ENCODE results near the gene PHLDB3.
"Not testable (repeated sequence)": the region's sequence is repeated elsewhere in the genome, so short reads cannot be mapped to it uniquely, and the experiment has no call there.

Gene PHLDB3

GRCh38 chr19:43450545-43450997 lies 54.0 kb downstream of the PHLDB3 start:
- DNase-seq (ENCODE audit: low spot score), result no peak
- in situ Hi-C loops (cut with MboI; ENCODE audit: low pct_unique_long_range_greater_than_20kb, low sequenced_read_pairs, unreplicated experiment), result no loop called here
- TF ChIP-seq, protein P1, sequence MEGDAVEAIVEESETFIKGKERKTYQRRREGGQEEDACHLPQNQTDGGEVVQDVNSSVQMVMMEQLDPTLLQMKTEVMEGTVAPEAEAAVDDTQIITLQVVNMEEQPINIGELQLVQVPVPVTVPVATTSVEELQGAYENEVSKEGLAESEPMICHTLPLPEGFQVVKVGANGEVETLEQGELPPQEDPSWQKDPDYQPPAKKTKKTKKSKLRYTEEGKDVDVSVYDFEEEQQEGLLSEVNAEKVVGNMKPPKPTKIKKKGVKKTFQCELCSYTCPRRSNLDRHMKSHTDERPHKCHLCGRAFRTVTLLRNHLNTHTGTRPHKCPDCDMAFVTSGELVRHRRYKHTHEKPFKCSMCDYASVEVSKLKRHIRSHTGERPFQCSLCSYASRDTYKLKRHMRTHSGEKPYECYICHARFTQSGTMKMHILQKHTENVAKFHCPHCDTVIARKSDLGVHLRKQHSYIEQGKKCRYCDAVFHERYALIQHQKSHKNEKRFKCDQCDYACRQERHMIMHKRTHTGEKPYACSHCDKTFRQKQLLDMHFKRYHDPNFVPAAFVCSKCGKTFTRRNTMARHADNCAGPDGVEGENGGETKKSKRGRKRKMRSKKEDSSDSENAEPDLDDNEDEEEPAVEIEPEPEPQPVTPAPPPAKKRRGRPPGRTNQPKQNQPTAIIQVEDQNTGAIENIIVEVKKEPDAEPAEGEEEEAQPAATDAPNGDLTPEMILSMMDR (IDR thresholded peaks at IDR 0.05; ENCODE audit: extremely low read depth, insufficient read depth, missing control alignments), result no peak

DNA sequence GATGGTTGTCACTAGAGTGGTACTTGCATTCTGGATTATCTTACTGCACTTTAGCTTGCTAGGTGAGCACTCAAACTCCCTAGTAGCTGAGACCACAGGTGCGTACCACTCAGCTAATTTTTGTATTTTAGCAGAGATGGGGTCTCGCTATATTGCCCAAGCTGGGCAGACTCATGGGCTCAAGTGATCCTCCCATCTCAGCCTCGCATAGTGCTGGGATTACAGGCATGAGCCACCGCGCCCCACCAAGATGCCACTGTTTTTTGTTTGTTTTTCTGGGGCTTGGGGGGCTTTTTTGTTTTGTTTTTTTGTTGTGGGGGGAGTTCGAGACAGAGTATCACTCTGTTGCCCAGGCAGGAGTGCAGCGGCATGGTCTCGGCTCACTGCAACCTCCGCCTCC lies 56.9 kb downstream of the PHLDB3 start:
- DNase-seq (ENCODE audit: low spot score), result no peak
- in situ Hi-C loops (cut with MboI; ENCODE audit: low pct_unique_long_range_greater_than_20kb, low sequenced_read_pairs, unreplicated experiment), result loop anchor here (5.0 kb wide), 1 partner anchor 75 kb away; no protein-coding TSS in a partner anchor
- TF ChIP-seq, protein P1 (IDR thresholded peaks at IDR 0.05; ENCODE audit: extremely low read depth, insufficient read depth, missing control alignments), result no peak

DNA sequence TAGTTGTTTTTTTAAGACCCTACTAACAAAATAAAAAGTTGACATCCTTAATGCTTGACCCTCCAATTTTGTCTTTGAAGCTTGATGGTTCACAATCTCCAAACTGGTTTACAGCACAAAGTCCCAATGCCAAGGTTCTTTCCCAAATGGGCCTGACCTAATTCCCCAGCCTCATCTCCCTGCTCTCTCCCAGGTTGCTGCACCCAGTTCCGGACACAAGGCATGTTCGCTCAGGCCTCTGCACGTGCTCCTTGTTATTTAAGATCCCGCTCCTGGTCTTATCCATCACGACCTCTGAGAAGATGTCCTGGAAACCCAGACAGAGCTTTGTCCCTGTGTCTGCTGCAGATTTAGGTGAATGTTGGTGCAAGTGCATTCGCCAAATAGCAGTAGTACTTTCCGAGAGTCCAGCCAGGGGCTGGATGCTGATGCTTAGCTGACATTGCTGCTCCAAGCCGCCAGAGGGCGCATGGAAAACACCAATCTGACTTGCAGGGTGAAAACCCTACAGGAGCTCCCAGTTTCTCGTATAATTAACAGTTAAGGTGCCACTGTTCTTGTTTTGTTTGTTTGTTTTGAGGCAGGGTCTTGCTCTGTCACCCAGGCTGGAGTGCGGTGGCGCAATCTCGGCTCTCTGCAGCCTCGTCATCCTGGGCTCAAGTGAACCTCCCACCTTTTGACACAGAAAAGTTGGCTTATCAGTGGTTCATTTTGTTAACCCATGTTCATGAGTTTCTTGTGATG lies 57.6 kb downstream of the PHLDB3 start:
- in situ Hi-C loops (cut with MboI; ENCODE audit: low pct_unique_long_range_greater_than_20kb, low sequenced_read_pairs, unreplicated experiment), result loop anchor here (5.0 kb wide), 1 partner anchor 75 kb away; no protein-coding TSS in a partner anchor
- DNase-seq (ENCODE audit: low spot score), result peak; percentile 81
- TF ChIP-seq, protein P1 (IDR thresholded peaks at IDR 0.05; ENCODE audit: extremely low read depth, insufficient read depth, missing control alignments), result peak; percentile 96

GRCh38 chr19:43445426-43445825 lies 59.1 kb downstream of the PHLDB3 start:
- in situ Hi-C loops (cut with MboI; ENCODE audit: low pct_unique_long_range_greater_than_20kb, low sequenced_read_pairs, unreplicated experiment), result loop anchor here (5.0 kb wide), 1 partner anchor 77 kb away; no protein-coding TSS in a partner anchor
- no peak for DNase-seq (ENCODE audit: low spot score)
- TF ChIP-seq, protein P1 (IDR thresholded peaks at IDR 0.05; ENCODE audit: extremely low read depth, insufficient read depth, missing control alignments), result no peak

DNA sequence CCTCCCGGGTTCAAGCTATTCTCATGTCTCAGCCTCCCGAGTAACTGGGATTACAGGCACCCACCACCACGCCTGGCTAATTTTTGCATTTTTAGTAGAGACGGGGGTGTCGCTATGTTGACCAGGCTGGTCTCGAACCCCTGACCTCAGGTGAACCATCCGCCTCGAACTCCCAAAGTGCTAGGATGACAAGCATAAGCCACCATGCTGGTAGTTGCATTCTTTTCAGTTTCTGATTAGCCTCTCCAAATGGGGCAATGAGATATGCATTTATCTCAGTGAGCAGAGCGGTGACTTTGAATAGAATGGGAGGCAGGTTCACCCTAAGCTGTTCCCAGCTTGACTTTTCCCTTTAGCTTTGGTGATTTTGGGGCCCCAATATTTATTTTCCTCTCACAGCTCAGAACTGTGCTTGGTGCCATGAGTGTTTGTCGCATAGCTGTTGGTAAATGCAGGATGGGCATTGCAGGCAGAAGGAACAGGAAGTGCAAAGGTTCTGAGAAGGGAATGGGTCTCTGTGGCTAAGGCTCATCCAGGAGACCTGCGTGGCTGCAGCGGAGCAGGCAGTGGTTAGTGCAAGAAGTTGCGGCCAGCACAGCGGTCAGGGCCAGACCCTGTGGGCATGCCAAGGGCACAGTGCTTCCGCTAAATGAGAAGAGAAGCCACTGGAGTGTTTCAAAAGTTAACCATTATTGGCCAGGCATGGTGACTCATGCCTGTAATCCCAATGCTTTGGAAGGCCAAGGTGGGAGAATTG lies 59.8 kb downstream of the PHLDB3 start:
- no peak for DNase-seq (ENCODE audit: low spot score)
- in situ Hi-C loops (cut with MboI; ENCODE audit: low pct_unique_long_range_greater_than_20kb, low sequenced_read_pairs, unreplicated experiment), result loop anchor here (5.0 kb wide), 1 partner anchor 78 kb away; no protein-coding TSS in a partner anchor
- TF ChIP-seq, protein P1 (IDR thresholded peaks at IDR 0.05; ENCODE audit: extremely low read depth, insufficient read depth, missing control alignments), result no peak

DNA sequence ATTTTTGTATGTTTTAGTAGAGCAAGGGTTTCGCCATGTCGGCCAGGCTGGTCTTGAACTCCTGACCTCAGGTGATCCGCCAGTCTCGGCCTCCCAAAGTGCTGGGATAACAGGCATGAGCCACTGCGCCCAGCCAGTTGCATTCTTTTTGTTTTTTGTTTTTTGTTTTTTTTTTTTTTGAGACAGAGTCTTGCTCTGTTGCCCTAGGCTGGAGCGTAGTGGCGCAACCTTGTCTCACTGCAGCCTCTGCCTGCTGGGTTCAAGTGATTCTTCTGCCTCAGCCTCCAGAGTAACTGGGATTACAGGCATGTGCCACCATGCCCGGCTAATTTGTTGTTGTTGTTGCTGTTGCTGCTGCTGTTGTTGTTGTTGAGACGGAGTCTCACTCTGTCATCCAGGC lies 60.5 kb downstream of the PHLDB3 start:
- DNase-seq (ENCODE audit: low spot score); in situ Hi-C loops (cut with MboI; ENCODE audit: low pct_unique_long_range_greater_than_20kb, low sequenced_read_pairs, unreplicated experiment): not testable (repeated sequence)

DNA sequence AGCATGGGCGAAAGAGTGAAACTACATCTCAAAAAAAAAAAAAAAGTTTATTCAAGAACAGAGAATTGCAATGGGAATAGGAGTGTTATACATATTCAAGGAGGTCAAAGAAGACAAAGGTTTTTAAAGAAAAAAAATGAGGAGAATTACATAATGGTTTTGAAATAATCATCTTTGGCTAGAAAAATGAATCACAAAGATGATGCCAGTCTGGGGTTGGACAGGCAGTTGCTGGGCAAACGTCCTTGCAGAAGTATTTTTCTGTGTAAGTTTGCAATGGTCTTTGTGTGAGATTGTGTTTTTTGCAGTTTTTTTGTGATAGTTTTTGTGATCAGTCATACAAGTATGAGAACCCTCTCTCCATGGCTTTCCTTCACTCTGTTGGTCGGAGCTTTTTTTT lies 62.8 kb downstream of the PHLDB3 start:
- no peak for DNase-seq (ENCODE audit: low spot score)
- TF ChIP-seq, protein P1 (IDR thresholded peaks at IDR 0.05; ENCODE audit: extremely low read depth, insufficient read depth, missing control alignments), result no peak
- in situ Hi-C loops (cut with MboI; ENCODE audit: low pct_unique_long_range_greater_than_20kb, low sequenced_read_pairs, unreplicated experiment), result no loop called here
